Omental fat pad (tissue), 4 donors: ENCODE results near the gene SLC10A6. TPM values are rescaled to one million over a fixed set of nuclear protein-coding genes. Genes with fewer than 3 reads are reported as not detected.
A peak's percentile ranks its signal among the peaks of the same experiment; 100 is the strongest.

ENCODE experiments used
- ATAC-seq: fragments of 150-250 bp; one replicate; pipeline ENCODE4 v1.9.1; 2016; ENCODE audit warnings: mild to moderate bottlenecking, moderate library complexity; ENCODE audit not compliant: low FRiP score
- DNase-seq: peaks from one replicate; pipeline ENCODE4 v3.0.0-alpha.2; 2019; ENCODE audit warnings: low spot score
- CTCF ChIP-seq, 3 donors: fragments of 450-650 bp; IDR thresholded peaks; one replicate each; pipeline ENCODE4 v1.5.1; 2016 to 2017; ENCODE audit warnings: antibody characterized with exemption in 3 of 3, mild to moderate bottlenecking in 3 of 3, moderate library complexity in 2 of 3
- total RNA-seq, 4 donors: library from RNA; depleted of rRNA; stranded (reverse); fragments of >200 nt; gene quantifications; one replicate each; pipeline ENCODE4 v1.1.0, GENCODE V29; 2016

The SLC10A6 gene
- 10 to 100 TPM in 3 of 4 donors, 1 to 10 TPM in 1; 5.8 to 25.9 (median 14.0) TPM for total RNA-seq

GRCh38 chr4:86848732-86849619 is at the start of gene SLC10A6:
Gene SLC10A6 (minus strand): TSS chr4:86849384. CDS start chr4:86849115, 269 bp downstream.
- DNase-seq, result no peak
- ATAC-seq, result no peak
- no peak for TF ChIP-seq CTCF (IDR thresholded peaks at IDR 0.05)

GRCh38 chr4:86898562-86898961 is 49.4 kb upstream of the SLC10A6 start:
- no peak for TF ChIP-seq CTCF (IDR thresholded peaks at IDR 0.05)
- DNase-seq (no peak), ATAC-seq (no peak)

GRCh38 chr4:86896596-86896995 is 47.4 kb upstream of the SLC10A6 start:
- no peak for TF ChIP-seq CTCF (IDR thresholded peaks at IDR 0.05)
- DNase-seq (no peak), ATAC-seq (peak; percentile 58)

- ATAC-seq, result peak; percentile 46
- no peak for DNase-seq
- TF ChIP-seq CTCF (IDR thresholded peaks at IDR 0.05), result peak in 1 of 3 donors; percentile 28
Observed at GRCh38 chr4:86895692-86896488, 46.7 kb upstream of the SLC10A6 start.

- ATAC-seq, result no peak
- no peak for DNase-seq
- TF ChIP-seq CTCF (IDR thresholded peaks at IDR 0.05), result no peak
Observed at GRCh38 chr4:86894455-86894854, 45.3 kb upstream of the SLC10A6 start.

GRCh38 chr4:86893136-86893535 is 44.0 kb upstream of the SLC10A6 start:
- DNase-seq, result no peak
- TF ChIP-seq CTCF (IDR thresholded peaks at IDR 0.05), result no peak
- ATAC-seq, result no peak
